Heart left ventricle (tissue), 13 donors: ENCODE results near the gene DTWD2.

Experiments used
- CTCF ChIP-seq, 12 donors: fragments of 200-600 bp; sonication (generic) in 4 of 12; IDR thresholded peaks; one replicate each; pipeline versions ENCODE4 v1.5.0 to v1.8.0; 2018 to 2022; ENCODE audit warnings: antibody characterized with exemption in 12 of 12, mild to moderate bottlenecking in 5 of 12
- POLR2A ChIP-seq, 2 donors: fragments of 450-650 bp; IDR thresholded peaks; one replicate each; pipeline ENCODE4 v1.6.1; 2017; ENCODE audit warnings: antibody characterized with exemption in 2 of 2, mild to moderate bottlenecking in 2 of 2, moderate library complexity in 2 of 2
- donor health status: ischemic (EF 13 %, LVEDD 7.1; RV severe dilation, severe dysfunction).
- donor health status: DM: no; HTN: yes; CAD: no.
- donor health status: DM: no; HTN: no; CAD: no.
- donor health status: ischemic (EF 25% LVEDD 6.9; RV normal size, moderate dysfunction).
- donor health status: ischemic (EF 25% LVEDD 5.7; RV mildly dilated, moderate dysfunction).
- donor health status: ischemic (EF 35%, LVEDD 5.7; RV mildly dilated, moderate dysfunction).
- donor health status: nonischemic (EF 11% LVEDD 7.7; RV severe dilation, severe dysfunction).
- donor health status: DM: yes; HTN: yes; CAD: no.
- donor health status: PGD.
- donor health status: ischemic (EF 29% LVEDD 5.4; RV normal size, mild dysfunction).
- donor health status: nonischemic (EF 23%, LVEDD 6.1; RV moderate dilation, normal function).

- TF ChIP-seq CTCF (IDR thresholded peaks at IDR 0.05) (no peak), POLR2A (IDR thresholded peaks at IDR 0.05) (no peak)
Observed at GRCh38 chr5:118981783-118982182, 6.6 kb downstream of the DTWD2 start.
